LNCaP clone FGC (cell line): Measurements from ENCODE around the gene GAREM2.

Experiments used
- DNase-seq: peaks from one replicate; pipeline ENCODE4 v3.0.0-alpha.2; 2011; ENCODE audit warnings: low read depth
- H3K4me3 ChIP-seq: 2 replicates; pipeline ENCODE4 v1.5.1; 2011; ENCODE audit warnings: mild to moderate bottlenecking, low read depth, low read length, control low read depth
- TF ChIP-seq, protein P1 (sequence below): IDR thresholded peaks from 2 replicates; pipeline ENCODE4 v1.5.1; 2012; ENCODE audit warnings: mild to moderate bottlenecking; ENCODE audit not compliant: control insufficient read depth, insufficient read depth; ENCODE audit errors: extremely low read depth

Gene GAREM2

DNA sequence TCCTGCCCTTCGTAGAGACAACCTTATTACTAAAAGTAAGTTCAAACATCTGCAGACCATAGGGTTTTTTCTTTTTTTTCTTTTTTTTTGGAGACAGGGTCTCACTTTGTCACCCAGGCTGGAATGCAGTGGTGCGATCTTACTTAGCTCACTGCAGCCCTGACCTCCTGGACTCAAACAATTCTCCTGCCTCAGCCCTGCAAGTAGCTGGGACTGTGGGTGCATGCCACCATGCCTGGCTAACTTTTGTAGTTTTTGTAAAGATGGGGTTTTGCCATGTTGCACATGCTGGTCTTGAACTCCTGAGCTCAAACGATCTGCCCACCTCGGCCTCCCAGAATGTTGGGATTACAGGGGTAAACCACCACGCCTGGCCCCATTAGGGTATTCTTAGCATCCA, 39.1 kb downstream of the GAREM2 start:
- TF ChIP-seq, protein P1, sequence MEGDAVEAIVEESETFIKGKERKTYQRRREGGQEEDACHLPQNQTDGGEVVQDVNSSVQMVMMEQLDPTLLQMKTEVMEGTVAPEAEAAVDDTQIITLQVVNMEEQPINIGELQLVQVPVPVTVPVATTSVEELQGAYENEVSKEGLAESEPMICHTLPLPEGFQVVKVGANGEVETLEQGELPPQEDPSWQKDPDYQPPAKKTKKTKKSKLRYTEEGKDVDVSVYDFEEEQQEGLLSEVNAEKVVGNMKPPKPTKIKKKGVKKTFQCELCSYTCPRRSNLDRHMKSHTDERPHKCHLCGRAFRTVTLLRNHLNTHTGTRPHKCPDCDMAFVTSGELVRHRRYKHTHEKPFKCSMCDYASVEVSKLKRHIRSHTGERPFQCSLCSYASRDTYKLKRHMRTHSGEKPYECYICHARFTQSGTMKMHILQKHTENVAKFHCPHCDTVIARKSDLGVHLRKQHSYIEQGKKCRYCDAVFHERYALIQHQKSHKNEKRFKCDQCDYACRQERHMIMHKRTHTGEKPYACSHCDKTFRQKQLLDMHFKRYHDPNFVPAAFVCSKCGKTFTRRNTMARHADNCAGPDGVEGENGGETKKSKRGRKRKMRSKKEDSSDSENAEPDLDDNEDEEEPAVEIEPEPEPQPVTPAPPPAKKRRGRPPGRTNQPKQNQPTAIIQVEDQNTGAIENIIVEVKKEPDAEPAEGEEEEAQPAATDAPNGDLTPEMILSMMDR: no peak
- H3K4me3 ChIP-seq: no peak overlapping the region
- no peak for DNase-seq

DNA sequence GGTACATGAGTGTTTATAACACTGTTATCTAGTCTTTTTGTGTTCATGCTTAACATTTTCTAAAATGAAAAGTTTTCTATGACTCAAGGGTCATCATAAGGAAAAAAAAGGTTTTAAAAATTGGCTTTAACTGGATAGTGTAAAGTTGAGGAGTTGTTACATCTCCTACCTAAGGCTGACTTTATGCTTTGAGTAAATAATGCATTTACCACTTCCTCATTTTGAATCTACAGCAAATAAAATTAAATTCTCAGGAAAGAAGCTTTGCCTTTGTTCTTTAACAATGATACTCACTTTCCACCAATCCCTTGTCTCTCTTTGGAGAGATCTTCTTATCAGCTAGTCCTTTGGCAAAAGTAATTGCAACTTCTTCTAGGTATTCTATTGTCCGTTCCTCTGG, 41.9 kb downstream of the GAREM2 start:
- TF ChIP-seq, protein P1: no peak
- DNase-seq: no peak
- H3K4me3 ChIP-seq: no peak overlapping the region

DNA sequence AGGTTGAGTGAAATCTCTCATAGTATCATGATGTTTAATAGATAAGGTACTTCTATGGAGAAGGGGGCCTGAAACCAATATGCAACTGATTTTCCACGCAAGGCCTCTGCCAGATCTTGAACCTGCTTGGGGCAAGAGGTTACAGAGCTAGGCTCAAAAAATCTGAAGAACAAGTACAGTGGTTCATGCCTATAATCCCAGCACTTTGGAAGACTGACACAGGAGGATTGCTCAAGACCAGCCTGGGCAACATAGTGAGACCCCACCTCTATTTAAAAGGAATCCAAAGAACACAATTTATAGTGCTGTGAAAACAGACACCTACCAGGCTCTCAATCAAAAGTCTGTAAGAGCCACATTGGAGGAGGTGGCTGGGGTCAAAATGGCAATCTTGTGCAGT, 42.9 kb downstream of the GAREM2 start:
- no peak for DNase-seq
- TF ChIP-seq, protein P1: no peak
- H3K4me3 ChIP-seq: no peak overlapping the region

DNA sequence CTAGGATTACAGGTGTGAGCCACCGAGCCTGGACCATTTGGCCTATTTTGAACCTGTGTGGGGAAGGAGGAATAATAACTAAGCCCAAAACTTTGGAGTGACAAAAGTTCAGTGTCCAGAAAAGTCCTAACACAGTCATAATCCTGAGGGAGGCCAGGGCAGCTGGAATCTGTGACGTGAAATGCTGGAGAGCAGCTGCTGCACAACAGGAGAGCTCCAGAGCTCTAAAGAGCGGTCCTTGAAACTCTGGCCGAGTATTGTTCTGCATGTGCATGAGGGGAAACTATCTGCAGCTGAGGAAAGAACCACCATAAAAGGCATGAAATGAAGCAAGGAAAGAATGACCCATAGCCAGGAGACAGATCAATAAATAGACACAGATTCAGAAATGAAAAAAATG, 43.7 kb downstream of the GAREM2 start:
- TF ChIP-seq, protein P1: no peak
- no peak for DNase-seq
- H3K4me3 ChIP-seq: no peak overlapping the region

DNA sequence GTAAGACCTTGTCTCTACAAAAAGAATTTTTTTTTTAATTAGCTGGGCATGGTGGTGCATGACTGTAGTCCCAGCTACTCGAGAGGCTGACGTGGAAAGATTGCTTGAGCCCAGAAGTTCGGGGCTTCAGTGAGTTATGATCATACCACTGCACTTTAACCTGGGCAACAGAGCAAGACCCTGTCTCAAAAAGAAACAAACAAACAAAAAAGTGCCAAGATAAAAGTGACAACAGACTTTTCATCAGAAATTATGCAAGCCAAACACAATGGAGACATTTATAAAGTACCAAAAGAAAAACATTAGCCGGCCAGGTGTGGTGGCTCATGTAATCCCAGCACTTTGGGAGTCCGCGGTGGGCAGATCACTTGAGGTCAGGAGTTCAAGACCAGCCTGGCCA, 44.8 kb downstream of the GAREM2 start:
- H3K4me3 ChIP-seq: no peak overlapping the region
- TF ChIP-seq, protein P1: no peak
- DNase-seq: no peak

DNA sequence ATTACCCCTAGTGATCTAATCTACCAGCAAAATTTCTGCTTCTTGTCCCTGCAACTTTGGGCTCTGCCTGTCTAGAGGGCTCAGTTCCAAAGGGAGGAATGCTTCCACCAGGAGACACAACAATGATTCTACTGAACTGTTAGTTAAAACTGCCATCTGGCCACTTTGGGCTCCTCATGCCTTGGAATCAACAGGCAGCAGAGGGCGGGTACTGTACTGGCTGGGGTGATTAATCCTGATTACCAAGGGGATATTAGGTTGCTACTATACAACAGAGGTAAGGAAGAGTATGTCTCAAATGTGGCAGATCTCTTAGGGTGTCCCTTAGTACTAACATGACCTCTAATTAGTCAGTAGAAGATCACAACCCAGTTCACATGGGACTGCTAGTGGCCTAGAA, 50.1 kb downstream of the GAREM2 start:
- TF ChIP-seq, protein P1: no peak
- H3K4me3 ChIP-seq: no peak overlapping the region
- DNase-seq: no peak

DNA sequence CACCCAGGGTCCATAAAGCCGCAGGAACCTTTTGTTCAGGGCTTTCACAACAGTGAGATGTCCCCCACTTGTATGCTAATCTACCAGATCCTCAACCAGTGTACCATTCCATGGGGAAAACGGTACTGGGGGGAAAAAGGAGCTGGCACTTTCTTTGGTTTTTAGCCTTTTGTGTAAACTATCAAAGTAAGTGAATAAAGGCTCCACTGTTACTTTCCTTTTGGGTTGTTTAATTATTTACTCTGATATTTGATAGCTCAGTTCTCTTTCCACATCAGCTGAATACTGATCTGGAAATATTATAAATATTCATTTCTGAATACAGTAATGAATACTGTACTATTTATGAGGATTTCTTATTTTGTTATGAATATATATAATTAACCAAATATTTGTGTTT, 51.2 kb downstream of the GAREM2 start:
- H3K4me3 ChIP-seq: no peak overlapping the region
- DNase-seq: no peak
- TF ChIP-seq, protein P1: no peak
